ENCODE measurements around the gene ADGRE3. TPM values are rescaled to one million over a fixed set of nuclear protein-coding genes. Genes with fewer than 3 reads are reported as not detected.

The ADGRE3 gene
- polyA plus RNA-seq, 1 donor (not counting 4 experiments of a cell fraction or from before 2014, with no cell fraction given) = not detected

- H3K4me3 ChIP-seq (ENCODE audit: control insufficient read depth in 2 of 3, extremely low read depth in 1 of 3, insufficient read depth in 2 of 3, low read depth in 1 of 3, low read length in 3 of 3) = no peak overlapping the region
- dilution Hi-C loops (cut with MboI; ENCODE audit: extremely low pct_ligation_motif_present, low sequenced_read_pairs) = no loop called here
- no peaks in the 10 kb centered on the region for H3K79me2 ChIP-seq (ENCODE audit: control insufficient read depth, insufficient read depth, low read length)
- no peak overlapping the region for H3K27ac ChIP-seq (ENCODE audit: control insufficient read depth, insufficient read depth, low read length)
- H3K4me2 ChIP-seq (ENCODE audit: control insufficient read depth, extremely low read depth, insufficient read depth, low read depth, low read length) = no peak overlapping the region
- no peaks in the 10 kb centered on the region for H3K36me3 ChIP-seq (ENCODE audit: control insufficient read depth in 2 of 2, extremely low read depth in 1 of 2, insufficient read depth in 2 of 2, low read length in 2 of 2)
- FAIRE-seq = no peak
- H3K9me3 ChIP-seq (ENCODE audit: control insufficient read depth, low read depth, low read length) = no peaks in the 10 kb centered on the region
- DNase-seq (ENCODE audit: low read depth, low spot score) = no peak
- no peak overlapping the region for H3K9ac ChIP-seq (ENCODE audit: control insufficient read depth, extremely low read depth, insufficient read depth, low read length)
- no peak for TF ChIP-seq CTCF (optimal IDR thresholded peaks at IDR 0.05 in 1 of 3, IDR thresholded peaks at IDR 0.05 in 1 of 3, conservative IDR thresholded peaks at IDR 0.05 in 1 of 3; ENCODE audit: extremely low read depth in 1 of 3, insufficient read depth in 2 of 3, low read length in 3 of 3)
- TF ChIP-seq EZH2 (IDR thresholded peaks at IDR 0.05; ENCODE audit: low read length) = no peak
- H3K27me3 ChIP-seq (ENCODE audit: control insufficient read depth, extremely low read depth, insufficient read depth, low read length) = no peaks in the 10 kb centered on the region
- H2AFZ ChIP-seq (ENCODE audit: control insufficient read depth, low read length) = no peak overlapping the region
- H3K9me1 ChIP-seq (ENCODE audit: control insufficient read depth, extremely low read depth, insufficient read depth, low read length) = no peaks in the 10 kb centered on the region
- H4K20me1 ChIP-seq (ENCODE audit: control insufficient read depth, extremely low read depth, insufficient read depth, low read length) = no peaks in the 10 kb centered on the region
- no peaks in the 10 kb centered on the region for H3K4me1 ChIP-seq (ENCODE audit: control insufficient read depth, extremely low read depth, insufficient read depth, low read length)
Measured at GRCh38 chr19:14655726-14656125, 18.9 kb downstream of the ADGRE3 start.

- no peak overlapping the region for H3K4me3 ChIP-seq (ENCODE audit: control insufficient read depth in 2 of 3, extremely low read depth in 1 of 3, insufficient read depth in 2 of 3, low read depth in 1 of 3, low read length in 3 of 3)
- TF ChIP-seq CTCF (optimal IDR thresholded peaks at IDR 0.05 in 1 of 3, IDR thresholded peaks at IDR 0.05 in 1 of 3, conservative IDR thresholded peaks at IDR 0.05 in 1 of 3; ENCODE audit: extremely low read depth in 1 of 3, insufficient read depth in 2 of 3, low read length in 3 of 3) (no peak), EZH2 (IDR thresholded peaks at IDR 0.05; ENCODE audit: low read length) (no peak)
- no peaks in the 10 kb centered on the region for H3K27me3 ChIP-seq (ENCODE audit: control insufficient read depth, extremely low read depth, insufficient read depth, low read length)
- no peaks in the 10 kb centered on the region for H4K20me1 ChIP-seq (ENCODE audit: control insufficient read depth, extremely low read depth, insufficient read depth, low read length)
- DNase-seq (ENCODE audit: low read depth, low spot score) = no peak
- FAIRE-seq = no peak
- H2AFZ ChIP-seq (ENCODE audit: control insufficient read depth, low read length) = no peak overlapping the region
- H3K9me3 ChIP-seq (ENCODE audit: control insufficient read depth, low read depth, low read length) = no peaks in the 10 kb centered on the region
- H3K27ac ChIP-seq (ENCODE audit: control insufficient read depth, insufficient read depth, low read length) = no peak overlapping the region
- H3K9ac ChIP-seq (ENCODE audit: control insufficient read depth, extremely low read depth, insufficient read depth, low read length) = no peak overlapping the region
- no peaks in the 10 kb centered on the region for H3K36me3 ChIP-seq (ENCODE audit: control insufficient read depth in 2 of 2, extremely low read depth in 1 of 2, insufficient read depth in 2 of 2, low read length in 2 of 2)
- dilution Hi-C loops (cut with MboI; ENCODE audit: extremely low pct_ligation_motif_present, low sequenced_read_pairs) = no loop called here
- no peaks in the 10 kb centered on the region for H3K4me1 ChIP-seq (ENCODE audit: control insufficient read depth, extremely low read depth, insufficient read depth, low read length)
- no peaks in the 10 kb centered on the region for H3K9me1 ChIP-seq (ENCODE audit: control insufficient read depth, extremely low read depth, insufficient read depth, low read length)
- no peaks in the 10 kb centered on the region for H3K79me2 ChIP-seq (ENCODE audit: control insufficient read depth, insufficient read depth, low read length)
- H3K4me2 ChIP-seq (ENCODE audit: control insufficient read depth, extremely low read depth, insufficient read depth, low read depth, low read length) = no peak overlapping the region
Measured at GRCh38 chr19:14654786-14655560, 19.7 kb downstream of the ADGRE3 start.

Measured in keratinocyte (primary cell).